AG08396 (cell line): Measurements from ENCODE around the gene POLR2C.
"Not testable (repeated sequence)": the region's sequence is repeated elsewhere in the genome, so short reads cannot be mapped to it uniquely, and the experiment has no call there.

Experiments
- DNase-seq: peaks from one replicate; pipeline ENCODE4 v3.0.0; 2012; ENCODE audit warnings: low spot score, mixed read lengths

Gene POLR2C

GRCh38 chr16:57479976-57480753, 17.7 kb downstream of the POLR2C start:
- DNase-seq = peak; percentile 83

- no peak for DNase-seq
Measured at GRCh38 chr16:57480754-57481230, 18.3 kb downstream of the POLR2C start.

DNA sequence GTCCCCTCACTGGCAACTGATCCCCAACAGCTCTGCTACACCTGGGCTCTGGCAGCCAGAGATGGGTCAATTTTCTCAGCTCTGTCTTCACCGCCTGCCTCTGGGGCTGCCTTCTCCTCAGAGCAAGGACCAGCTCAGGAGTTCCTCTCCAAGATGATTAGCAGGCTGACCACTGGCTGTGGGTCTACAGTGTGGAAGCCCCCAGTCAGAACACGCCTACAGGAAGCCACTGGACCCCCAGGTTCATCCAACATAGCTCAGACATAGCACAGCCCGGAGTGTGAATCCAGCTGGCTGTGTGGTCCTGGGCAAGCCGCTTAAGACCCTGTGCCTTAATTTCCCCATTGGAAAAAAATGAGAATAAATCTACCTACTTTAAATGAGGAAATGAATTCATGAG, 18.9 kb downstream of the POLR2C start:
- no peak for DNase-seq

GRCh38 chr16:57482845-57483545, 20.5 kb downstream of the POLR2C start:
- DNase-seq = no peak

DNA sequence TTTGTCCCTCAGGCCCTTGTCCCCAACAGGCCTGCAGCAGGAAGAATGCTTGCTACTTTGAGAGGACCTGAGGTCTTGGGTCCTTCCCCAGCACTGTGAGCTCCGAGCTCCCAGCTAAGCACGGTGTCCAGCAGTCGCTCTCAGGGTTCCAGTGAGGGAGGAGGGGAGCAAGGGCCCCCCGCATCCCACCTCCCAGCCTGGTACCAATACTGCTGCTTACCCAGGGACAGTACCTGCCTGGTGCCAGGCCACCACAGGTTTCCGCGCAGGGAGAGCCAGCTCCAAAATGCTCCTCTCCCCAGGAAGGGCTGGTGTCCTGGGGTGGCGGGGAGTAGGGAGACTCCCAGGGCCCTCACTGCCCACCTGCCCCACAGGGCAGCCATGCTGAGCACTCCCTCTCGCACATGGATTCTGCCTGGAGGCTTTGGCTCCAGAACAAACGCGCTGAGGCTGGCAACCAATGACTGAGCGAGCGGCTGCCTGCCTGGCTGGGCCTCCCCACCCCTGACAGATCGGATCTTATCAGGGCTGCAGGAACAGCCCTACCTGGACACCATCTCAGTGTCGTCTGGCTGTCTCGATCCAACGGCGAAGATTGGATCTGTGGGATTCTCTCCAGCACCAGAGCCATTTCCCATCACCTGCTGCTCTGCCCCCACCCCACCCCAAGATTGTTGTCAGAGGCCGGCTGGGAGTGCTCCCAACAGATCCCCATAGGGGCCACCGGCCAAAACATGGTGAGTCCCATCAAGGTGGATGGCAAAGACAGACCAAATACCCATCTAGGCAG, 21.4 kb downstream of the POLR2C start:
- no peak for DNase-seq

- DNase-seq = no peak
Measured at GRCh38 chr16:57484515-57485005, 22.1 kb downstream of the POLR2C start.

- DNase-seq = no peak
Measured at GRCh38 chr16:57485091-57485915, 22.8 kb downstream of the POLR2C start.

DNA sequence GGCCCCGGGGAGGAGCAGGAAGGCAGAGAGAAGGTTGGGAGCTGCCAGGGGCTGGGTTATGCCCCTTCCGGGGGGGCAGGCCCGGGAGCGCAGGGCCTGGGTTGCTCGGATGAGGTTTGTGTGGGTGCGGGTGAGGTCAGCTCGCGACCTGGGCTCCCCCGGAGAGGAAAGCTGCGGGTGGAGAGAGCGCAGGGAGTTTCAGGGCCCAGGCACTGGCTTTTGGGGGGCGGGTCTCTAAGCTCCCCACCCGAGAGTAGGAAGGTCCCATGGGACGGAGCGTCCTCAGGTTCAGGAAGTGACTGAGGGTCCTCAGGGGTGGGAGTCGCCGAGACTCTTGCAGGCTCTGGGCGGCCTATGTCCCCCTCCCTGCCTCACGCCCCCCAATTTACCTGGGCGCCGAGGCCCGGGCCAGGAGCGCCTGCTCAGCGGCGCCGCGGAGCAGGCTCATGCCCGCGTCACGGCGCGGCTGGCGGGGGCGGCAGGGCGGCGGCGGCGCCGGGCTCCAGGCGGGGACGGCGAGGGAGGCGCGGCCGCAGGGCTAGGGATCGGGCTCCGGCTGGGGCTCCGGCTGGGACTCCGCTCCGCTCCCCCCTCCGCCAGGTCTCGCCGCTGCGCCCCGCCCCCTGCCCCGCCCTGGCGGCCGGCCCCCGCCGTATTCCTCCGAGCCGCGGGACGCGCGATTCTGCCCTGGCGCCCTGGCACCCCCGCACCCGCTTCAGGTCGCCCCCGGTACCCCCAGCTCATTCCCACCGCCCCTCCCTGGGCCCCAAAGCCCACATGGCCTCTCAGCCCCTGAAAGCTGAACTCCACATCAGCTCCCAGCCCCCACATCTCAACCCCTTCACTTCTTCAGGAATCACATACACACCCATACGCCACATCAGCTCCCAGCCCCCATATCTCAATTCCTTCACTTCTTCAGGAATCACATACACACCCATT, 23.7 kb downstream of the POLR2C start, which contains the start of gene DOK4:
TSS of gene DOK4 (minus strand) at position 578 of the 942 bp plus-strand sequence. CDS start 6,986 bp downstream, outside the sequence.
- peak; percentile 98 for DNase-seq

DNA sequence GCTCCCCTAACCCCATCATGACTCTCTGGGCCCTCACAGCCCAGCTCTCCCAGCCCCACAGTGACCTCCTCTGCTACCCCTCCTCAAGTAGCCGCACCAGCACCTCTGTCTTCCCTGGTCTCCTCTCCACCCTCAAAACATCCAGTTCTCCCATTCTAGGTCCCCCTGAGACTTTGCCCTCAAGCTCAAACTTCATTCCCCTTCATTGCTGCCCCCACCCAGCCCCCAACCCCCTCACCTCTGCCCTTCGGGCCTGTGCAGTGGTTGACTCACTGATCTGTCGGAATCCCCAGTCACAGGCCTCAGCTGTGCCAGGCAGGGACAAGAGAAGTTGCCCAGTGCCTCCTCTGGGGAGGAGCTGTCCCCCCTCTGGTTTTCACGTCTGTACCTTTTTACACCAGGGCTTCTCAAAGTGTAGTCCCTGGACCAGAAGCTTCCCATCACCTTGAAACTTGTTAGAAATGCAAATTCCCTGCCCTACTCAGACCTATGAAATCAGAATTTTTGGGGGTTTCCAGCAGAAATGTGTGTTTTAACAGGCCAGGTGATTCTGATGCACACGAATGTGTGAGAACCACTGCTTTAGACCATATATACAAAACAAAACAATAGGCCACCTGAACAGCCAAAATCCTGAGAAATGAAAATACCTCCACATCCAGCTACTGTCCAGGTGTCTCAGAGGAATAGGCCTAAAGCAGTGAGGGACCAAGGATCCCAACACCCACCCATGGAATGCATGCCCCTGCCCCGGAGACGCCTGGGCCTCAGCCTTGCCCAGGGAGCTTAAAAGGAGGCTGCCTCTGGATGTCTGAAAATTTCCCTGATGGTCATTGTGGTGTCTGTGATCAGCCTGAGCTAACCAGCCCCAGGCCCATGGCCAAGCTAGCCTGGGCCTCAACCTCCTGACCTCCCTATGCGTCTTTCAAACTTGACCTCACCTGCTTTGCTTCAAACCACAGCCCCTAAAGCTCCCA, 24.7 kb downstream of the POLR2C start:
- DNase-seq = no peak

DNA sequence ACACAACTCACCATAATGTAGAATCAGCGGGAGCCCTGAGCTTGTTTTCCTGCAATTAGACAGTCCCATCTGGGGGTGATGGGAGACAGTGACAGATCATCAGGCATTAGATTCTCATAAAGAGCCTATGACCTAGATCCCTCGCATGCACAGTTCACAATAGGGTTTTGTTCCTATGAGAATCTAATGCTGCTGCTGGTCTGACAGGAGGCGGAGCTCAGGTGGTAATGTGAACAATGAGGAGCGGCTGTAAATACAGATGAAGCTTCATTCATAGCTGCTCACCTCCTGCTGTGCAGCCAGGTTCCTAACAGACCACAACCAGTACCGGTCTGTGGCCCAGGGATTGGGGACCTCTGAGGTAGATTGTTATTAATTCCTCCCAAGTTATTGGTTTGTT, 26.8 kb downstream of the POLR2C start:
- DNase-seq = no peak

DNA sequence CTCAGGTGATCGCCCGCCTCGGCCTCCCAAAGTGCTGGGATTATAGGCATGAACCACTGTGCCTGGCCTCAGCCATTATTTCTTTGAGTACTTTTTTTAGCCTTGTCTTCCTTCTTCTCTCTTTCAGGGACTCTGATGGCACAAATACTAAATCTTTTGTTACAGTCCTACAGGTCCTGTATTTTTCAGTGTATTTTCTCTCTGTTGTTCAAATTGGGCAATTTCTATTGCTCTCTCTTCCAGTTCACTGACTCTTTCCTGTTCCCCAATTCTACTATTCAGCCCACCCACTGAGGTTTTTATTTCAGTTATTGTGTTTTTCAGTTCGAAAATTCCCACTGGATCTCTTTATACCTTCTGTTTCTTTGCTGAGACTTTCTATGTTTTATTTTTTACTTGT, 31.3 kb downstream of the POLR2C start:
- no peak for DNase-seq

- no peak for DNase-seq
Measured at GRCh38 chr16:57497121-57497520, 34.6 kb downstream of the POLR2C start.

GRCh38 chr16:57498031-57498430, 35.6 kb downstream of the POLR2C start:
- no peak for DNase-seq

DNA sequence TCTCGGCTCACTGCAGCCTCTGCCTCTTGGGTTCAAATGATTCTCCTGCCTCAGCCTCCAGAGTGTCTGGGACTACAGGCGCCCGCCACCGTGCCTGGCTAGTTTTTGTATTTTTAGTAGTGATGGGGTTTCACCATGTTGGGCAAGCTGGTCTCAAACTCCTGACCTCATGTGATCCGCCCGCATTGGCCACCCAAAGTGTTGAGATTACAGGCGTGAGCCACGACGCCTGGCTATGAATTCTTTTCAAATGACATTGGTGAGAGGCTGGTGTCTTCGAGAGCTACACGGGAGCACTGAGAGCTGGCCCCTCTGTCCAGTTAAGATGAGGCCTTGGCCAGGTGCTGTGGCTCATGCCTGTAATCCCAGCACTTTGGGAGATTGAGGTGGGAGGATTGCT, 37.5 kb downstream of the POLR2C start:
- DNase-seq = not testable (repeated sequence)

GRCh38 chr16:57500578-57501111, 38.2 kb downstream of the POLR2C start:
- no peak for DNase-seq

DNA sequence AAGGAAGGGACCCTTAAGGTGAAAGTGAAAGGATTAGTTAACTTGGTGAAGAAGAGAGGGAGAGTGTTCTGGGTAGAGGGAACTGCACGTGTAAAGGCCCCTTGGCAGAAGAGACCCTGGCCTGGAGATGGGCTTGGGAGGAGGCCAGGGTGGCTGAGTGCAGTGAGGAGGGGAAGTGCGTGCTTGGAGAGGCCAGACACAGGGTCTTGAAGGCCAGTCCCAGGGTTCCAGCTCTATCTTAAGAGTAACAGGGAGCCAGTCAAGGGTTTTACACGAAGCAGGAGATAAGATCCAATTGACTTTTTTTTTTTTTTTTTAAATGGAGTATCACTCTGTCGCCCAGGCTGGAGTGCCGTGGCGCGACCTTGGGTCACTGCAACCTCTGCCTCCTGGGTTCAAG, 39.0 kb downstream of the POLR2C start:
- DNase-seq = no peak

- DNase-seq = no peak
Measured at GRCh38 chr16:57502048-57502775, 39.7 kb downstream of the POLR2C start.

DNA sequence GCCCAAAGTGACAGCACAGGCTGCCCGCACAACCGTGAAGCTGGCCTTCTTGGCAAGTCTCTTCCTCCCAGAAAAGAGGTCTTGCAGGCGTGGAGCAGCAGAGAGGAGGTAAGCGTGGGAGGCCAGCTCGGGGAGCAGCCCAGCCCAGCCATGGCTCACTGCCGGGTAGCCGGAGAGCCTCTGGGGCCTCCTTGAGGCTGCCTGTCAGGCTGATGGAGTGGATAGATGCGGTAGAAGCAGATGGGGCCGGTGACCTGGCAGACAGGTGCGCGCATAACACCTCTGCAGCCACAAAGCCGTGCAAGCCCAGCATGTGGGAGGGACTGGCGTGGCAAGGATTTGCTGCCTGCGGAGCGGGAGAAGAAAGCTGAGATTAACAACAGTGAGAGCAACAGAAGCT, 40.9 kb downstream of the POLR2C start:
- DNase-seq = no peak
